HG03575 (cell line): ENCODE results near the gene IREB2.

Experiments used
- ATAC-seq: cut with Tn5 transposase; IDR thresholded peaks from one replicate; pipeline ENCODE4 v1.9.1; 2021; ENCODE audit not compliant: unreplicated experiment, insufficient number of reproducible peaks, low FRiP score; ENCODE audit errors: extremely low read depth

IREB2 gene

DNA sequence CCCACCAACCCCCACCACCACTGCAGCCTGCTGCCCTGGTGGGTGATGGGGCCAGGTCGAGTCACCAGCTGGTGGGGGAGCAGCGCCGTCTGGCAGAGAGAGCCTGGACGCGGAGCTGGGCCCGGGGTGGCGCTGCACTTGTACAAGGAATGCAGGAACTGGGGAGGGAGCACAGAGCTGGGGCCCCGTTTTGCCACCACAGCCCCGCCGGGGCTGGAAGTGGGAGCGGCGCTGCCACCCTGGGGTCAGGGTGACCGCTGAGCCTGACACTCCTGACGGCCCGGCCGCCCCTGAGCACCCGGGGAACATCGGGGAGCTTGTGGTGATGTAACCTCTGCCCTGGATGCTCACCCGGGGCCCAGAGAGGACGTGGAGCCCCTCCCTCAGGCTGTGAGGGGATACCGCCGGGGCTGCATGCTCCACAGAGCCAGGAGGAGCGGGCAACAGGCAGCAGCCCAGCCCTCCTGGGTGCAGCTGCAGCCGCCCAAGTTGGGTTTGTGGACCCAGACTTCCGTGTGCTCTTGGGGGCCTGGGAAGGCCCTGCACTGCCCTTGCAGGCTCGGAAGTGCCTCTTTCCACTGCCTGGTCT is 32.6 kb upstream of the IREB2 start:
- no peak for ATAC-seq

DNA sequence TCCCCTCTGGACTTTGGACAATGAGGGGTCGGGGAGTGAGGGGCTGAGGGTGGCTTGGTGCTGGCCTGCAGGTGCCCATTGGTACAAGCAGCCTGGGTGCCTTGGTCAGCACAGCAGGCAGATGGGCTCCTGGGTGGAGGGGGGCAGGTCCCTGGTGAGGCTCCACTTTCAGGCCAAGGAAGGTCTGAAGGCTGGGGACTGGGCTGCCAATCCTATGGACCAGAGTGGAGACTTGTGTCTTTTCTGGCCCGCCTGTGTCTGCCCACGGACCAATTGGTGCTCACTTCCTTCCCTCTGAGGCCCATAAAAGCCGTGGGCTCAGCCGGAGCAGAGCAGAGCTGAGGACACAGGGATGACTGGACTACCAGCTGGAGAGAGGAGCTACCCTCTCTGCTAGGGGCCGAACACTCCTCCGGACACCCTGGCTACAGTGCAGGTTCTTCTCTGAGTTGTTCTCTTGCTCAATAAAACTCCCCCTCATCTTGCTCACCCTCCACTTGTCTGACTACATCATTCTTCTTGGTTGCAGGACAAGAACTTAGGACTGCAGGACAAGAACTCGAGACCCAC is 31.9 kb upstream of the IREB2 start:
- ATAC-seq = no peak

DNA sequence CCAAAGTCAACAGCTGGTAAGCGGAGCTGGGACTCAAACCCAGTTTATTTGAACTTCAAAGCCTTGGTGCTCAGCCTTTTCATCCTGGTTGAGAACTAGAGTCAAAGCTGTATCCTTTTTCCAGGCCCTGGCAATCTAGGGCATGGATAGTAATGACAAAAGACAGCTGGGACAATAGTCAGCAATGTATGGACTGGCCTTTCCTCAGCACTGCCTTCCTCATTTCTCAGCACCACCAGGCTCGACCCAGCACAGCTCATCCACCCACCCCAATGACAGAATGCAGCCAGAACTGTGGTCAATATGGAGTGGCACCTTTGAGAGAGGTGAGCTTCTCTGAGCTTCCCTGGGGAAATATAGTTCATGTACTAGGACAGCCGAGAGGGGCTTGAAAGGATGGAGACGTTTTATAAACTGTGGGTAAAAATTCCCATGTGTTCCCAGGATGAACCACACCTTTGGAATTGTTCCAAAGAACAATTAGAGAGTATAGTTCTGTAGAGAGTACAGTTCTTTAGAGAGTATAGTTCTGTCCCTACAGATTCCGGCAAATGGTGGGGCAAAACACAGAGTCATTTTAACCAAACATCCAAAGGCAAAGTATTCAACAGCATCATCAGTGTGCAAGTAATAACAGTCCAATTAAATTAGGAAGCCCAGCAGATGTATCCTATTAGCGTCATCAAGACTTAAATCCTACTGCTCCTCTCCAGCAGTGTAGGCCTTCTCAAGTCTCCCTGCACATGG is 30.2 kb upstream of the IREB2 start:
- no peak for ATAC-seq

DNA sequence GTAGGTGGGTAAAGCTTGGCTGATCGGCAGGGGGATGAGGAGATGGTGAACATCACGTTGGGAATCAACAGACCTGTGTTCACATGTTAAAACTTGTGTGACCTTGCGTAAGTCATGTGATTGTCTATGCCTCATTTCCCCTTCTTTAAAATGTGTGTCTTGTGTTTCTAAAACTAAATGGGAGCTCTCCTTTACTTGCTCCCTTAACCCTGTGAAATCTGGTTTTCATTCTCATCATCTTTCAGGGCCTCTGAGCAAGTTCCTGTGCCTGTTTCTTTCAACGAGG is 29.7 kb upstream of the IREB2 start:
- ATAC-seq = no peak

DNA sequence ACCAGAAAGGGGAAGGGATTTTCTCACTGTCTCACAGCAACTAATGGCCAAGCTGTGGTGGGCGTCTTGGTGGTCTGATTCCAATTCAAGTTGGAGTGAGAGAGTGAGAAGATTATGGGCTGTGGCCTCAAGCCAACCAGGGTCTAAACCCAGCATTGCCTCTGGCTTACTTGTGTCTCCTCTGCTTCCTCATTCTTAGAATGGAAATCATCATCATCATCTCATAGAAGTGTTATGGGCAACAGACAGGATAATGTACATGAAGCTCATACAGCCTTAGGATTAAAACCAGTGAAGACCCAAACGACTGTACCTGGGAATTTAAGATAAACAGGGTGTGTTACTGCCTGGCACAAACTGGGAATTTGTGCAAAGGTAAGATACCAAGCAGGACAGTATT is 29.1 kb upstream of the IREB2 start:
- no peak for ATAC-seq

DNA sequence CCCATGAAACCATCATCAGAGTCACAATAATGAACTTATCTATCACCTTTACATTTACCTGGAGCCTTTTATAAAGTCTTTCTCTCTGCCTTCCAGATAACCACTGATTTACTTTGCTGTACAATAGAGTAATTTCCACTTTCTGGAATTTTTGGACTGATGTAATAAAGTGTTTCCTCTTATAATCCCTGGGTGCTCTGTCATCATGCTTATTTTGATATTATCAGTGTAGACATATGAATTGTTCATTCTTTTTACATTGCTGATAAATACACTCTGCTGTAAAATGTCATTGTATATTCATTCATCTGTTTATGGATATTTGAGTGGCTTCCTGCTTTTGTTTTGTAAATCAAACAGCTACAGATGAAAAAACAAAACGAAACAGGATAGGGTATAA is 27.0 kb upstream of the IREB2 start:
- no peak for ATAC-seq

DNA sequence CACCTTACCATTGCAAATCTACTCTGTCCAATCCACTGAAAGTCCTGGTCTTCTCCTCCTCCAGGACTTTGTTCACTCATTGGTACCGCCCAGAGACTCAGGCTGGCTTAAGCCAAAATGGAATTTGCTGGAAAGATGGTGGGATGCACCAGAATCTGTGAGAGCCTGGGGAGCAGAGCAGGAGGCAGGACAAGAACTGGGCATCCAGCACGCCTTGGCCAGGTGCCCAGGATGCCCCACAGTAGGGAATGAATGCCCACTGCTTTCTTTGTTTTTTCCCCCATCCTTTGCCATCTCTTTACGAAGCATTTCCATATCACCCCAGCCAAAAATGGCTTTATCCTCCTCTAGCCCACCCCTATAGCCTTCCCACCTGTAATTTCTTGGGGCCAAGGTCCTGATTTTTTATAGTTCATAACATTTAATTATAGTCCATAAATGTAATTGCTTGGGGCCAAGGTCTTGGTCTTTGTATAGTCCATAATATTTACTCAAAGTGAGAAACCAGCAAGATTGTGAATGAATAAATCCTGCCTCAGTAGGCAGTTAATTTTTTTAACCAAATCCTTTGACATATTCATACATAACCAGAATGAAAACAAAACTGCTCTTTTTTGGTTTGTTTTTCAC is 23.3 kb upstream of the IREB2 start:
- ATAC-seq = no peak

DNA sequence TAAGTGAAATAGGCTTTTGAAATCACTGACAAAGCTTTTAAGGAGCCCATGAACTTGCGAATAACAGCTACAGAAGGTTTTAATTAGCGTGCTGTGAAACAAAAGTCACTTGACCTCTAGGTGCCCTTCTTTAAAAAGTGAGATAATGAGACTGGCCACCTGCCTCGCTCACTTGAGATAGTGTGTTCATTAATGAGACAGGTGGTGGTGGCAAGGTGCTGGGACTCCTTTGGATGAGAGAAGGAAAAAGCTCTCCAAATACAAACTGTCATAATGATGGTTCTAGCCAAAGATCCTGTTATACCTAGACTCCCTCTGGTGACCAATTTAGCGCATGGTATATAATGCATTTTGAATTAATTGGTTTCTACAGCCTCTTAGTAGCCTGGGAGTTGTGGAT is 22.7 kb upstream of the IREB2 start:
- no peak for ATAC-seq

DNA sequence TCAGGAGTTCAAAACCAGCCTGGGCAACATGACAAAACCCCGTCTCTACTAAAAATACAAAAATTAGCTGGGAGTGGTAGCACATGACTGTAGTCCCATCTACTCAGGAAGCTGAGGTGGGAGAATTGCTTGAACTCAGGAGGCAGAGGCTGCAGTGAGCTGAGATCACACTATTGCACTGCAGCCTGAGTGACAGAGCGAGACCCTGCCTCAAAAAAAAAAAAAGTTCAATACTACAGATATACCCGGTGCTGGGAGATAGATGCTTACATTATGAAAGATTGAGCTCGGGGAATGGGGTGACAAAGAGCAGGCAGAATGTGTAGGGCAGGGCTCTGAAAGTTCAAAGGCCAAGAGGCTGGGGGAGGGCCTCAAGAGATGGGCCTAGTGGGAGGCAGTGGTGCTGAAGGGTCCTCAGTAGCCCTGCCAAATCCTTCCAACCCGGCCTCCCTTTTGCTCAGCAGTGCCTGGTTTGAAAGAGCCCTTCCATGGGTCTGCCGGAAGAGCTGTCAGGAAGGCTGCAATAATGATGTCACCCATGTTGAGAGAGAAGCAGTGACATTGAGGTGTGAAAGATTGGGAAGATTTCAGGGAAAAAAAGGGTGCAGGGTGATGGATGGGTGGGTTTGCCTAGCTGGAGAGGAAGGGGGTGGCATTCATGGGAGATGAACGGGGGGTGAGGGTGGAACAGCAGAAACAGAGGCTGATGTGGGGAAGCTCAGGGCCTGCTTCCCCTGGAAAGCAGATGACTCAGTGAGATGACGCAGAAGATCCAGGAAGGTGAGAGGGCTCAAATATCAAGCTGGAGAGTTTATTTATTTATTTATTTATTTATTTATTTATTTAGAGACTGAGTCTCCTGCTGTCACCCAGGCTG is 20.0 kb upstream of the IREB2 start:
- ATAC-seq = no peak

DNA sequence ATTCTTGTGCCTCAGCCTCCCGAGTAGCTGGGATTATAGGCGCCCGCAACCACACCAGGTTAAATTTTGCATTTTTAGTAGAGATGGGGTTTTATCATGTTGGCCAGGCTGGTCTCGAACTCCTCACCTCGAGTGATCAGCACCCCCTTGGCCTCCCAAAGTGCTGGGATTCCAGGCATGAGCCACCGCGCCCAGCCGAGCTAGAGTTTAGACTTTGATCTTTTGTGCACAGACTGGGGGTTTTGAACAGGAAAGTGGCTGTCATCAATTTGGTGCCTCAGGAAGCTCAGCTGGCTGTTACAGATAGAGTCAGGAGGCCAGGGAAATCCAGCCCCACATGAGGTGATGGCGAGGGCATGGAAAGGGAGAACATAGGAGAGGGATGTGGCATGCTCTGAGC is 19.3 kb upstream of the IREB2 start:
- ATAC-seq = no peak

DNA sequence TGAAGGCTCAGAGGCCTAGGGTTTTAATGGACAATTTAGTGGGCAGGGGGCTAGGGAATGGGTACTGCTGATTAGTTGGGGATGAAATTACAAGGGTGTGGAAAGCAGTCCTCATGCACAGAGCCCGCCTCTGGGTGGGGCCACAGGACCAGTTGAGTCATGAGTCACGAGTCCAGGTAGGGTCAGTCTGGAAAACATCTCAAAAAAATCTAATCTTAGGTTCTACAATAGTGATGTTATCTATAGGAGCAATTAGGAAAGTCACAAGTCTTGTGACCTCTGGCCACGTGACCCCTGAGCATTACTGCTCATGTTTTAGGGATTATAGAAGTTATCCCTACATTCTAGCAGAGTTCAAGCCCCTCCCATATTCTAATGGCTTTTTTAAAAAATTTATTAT is 18.6 kb upstream of the IREB2 start:
- no peak for ATAC-seq

DNA sequence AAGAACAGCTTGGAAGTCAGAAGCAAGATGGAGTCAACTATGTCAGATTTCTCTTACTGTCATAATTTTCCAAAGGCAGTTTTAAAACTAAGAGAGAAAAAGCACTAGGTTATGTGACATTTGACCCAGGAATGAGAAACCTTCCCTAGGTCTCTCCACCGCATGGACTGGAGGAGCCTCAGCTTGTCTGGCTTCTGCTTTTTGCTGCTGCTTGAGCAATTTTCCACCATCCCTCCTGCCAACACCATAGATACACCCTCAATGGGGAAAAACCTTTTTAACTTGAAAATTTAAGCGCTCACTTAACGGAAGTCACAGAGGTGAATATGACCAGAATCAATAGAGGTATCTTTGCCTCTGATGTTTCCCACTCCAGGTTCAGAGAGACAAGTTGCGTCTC is 17.8 kb upstream of the IREB2 start:
- ATAC-seq = no peak

DNA sequence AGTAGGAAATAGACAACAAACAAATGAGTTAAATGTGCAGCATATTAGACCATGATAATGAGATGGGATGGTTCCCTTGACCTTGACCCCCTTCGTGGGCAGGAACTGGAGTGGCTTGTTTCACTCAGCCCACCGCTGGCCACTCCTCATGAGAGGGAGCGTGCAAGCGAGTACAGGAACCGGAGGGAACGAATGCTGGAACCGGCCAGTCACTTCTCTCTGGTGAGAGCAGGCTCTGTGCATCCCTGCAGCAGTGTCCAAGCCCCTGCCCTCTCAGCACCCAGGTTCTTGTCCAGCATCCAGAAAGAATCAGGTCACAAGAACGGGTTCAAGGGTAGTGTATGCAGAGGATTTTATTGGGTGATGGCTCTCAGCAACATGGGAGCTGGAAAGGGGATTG is 17.2 kb upstream of the IREB2 start:
- no peak for ATAC-seq

DNA sequence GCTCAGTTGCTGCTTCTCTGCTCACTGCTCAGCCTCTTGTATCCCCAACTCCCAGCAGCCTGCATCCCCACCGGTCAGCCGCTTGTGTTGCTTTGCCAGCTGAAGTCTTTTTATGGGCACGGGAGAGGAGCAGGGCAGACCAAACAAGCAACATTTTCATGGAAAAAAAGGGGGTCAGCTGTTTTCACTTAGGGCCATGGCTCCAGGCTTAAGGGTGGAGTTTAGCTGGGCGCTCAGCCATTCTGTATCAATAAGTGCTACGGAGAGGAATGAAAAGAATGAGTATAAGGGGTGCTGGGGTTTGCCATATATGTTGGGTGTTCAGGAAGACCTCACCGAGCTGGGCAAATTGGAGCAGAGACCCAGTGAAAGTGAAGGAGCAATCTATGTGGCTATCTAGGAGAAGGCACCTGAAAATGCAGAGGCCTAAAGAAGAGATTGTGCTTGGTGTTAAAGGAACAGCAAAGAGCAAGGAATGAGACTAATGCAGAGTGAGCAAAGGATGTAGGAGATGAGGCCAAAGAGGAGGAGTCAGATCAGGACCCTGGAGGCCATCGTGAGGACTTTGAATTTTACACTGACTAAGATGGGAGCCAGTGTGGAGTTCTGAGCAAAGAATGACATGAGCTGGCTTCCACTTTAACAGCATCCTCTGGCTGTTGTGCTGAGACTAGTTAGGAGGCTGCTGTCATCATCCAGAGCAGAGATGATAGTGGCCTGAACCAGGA is 16.6 kb upstream of the IREB2 start:
- no peak for ATAC-seq

DNA sequence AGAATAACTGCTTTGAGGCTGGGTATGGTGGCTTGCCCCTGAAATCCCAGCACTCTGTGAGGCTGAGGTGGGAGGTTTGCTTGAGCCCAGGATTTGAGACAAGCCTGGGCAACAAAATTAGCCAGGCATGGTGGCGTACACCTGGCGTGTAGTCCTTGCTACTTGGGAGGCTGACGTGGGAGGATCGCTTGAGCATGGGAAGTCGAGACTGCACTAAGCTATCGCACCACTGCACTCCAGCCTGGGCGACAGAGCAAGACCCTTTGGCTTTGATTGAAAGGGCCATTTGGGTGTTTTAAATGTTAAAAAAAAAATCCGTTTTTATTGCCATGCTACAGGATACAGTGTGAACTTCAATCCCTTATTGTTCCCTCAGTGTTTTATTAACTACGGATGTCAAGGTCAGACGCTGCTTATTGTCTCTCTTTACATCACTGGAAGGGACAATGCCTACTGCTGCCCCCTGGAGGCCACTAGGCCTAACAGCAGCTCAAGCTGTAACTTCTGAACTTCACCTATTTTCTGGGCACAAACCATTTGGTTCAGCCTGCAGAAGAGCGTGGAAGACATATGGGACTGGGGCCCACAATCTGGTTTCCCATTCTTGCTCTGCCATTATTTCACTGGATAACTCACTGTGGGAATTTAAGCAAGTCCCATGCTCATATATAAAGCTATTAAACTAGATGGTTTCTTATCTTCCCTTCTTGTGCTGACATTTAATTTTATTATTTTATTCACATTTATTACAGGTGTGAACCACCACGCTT is 15.3 kb upstream of the IREB2 start:
- no peak for ATAC-seq

DNA sequence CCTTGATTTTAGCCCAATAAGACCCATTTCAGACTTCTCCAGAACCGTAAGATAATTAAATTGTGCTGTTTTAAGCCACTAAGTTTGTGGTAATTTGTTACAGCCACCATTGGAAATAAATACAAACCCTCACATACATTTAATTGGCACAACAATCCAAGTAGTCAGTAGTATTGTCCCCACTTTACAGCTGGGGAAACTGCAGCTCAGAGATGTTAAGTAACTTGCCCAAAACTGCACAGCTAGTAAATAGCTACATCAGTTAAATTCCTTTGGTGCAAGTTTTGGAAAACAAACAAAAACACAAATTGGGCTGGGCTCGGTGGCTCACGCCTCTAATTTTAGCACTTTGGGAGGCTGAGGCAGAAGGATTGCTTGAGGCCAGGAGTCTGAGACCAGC is 13.3 kb upstream of the IREB2 start:
- no peak for ATAC-seq

DNA sequence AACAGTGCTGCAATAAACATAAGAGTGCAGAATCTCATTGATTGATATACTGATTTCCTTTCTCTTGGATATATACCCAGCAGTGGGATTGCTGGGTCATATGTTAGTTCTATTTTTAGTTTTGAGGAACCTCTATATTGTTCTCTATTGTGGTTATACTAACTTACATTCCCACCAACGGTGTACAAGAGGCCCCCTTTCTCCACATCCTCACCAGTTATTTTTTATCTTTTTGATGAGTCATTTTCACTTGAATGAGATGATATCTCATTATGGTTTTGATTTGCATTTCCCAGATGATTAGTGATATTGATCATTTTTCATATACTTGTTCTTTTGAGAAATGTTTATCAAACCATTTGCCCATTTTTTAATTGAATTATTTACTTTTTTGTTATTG is 12.4 kb upstream of the IREB2 start:
- no peak for ATAC-seq

DNA sequence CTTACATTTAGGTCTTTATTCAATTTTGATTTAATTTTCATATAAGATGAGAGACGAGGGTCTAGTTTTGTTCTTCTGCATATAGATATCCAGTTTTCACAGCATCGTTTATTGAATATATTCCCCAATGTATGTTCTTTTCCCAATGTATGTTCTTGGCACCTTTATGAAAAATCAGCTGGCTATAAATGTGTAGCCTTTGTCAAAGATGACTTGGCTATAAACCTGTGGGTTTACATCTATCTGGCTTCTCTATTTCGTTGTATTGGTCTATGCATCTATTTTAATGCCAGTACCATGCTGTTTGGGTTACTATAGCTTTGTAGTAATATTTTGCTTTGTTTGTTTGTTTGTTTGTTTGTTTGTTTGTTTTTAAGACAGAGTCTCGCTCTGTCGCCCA is 11.7 kb upstream of the IREB2 start:
- no peak for ATAC-seq
